Measurements from ENCODE around the gene HOXB2. TPM values are rescaled to one million over a fixed set of nuclear protein-coding genes. Genes with fewer than 3 reads are reported as not detected.

The HOXB2 gene
- total RNA-seq, 1 experiment from 2014 or later, result 13.5 TPM

- in situ Hi-C loops (cut with HindIII; ENCODE audit: low pct_unique_long_range_greater_than_20kb, low sequenced_read_pairs), result no loop called here
These were observed 37.8 kb upstream of the HOXB2 start for GRCh38 chr17:48582750-48583069.

GRCh38 chr17:48579760-48580554 is 35.0 kb upstream of the HOXB2 start:
- no peak for DNase-seq (ENCODE audit: low read depth)
- in situ Hi-C loops (cut with HindIII; ENCODE audit: low pct_unique_long_range_greater_than_20kb, low sequenced_read_pairs), result no loop called here

More at GRCh38 chr17:48582750-48583069, 37.8 kb upstream of the HOXB2 start:
- no peak for DNase-seq (ENCODE audit: low read depth)

DNA sequence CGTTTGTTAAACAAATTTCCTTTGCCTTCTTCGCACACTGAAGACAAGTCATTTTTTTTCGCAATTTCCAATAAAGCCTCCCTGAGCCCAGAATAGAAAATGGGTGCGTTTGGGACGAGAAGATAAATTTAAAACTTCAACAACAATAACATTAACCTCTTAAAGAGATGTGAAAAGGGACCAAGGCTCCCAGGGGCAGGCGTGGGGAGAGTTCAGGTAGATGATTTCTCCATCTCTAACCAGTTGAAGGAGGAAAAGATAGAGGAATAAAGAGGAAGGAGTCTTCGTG is 34.5 kb upstream of the HOXB2 start:
- in situ Hi-C loops (cut with HindIII; ENCODE audit: low pct_unique_long_range_greater_than_20kb, low sequenced_read_pairs), result no loop called here
- no peak for DNase-seq (ENCODE audit: low read depth)

GRCh38 chr17:48578616-48579470 is 33.9 kb upstream of the HOXB2 start:
- in situ Hi-C loops (cut with HindIII; ENCODE audit: low pct_unique_long_range_greater_than_20kb, low sequenced_read_pairs), result no loop called here
- DNase-seq (ENCODE audit: low read depth), result no peak

DNA sequence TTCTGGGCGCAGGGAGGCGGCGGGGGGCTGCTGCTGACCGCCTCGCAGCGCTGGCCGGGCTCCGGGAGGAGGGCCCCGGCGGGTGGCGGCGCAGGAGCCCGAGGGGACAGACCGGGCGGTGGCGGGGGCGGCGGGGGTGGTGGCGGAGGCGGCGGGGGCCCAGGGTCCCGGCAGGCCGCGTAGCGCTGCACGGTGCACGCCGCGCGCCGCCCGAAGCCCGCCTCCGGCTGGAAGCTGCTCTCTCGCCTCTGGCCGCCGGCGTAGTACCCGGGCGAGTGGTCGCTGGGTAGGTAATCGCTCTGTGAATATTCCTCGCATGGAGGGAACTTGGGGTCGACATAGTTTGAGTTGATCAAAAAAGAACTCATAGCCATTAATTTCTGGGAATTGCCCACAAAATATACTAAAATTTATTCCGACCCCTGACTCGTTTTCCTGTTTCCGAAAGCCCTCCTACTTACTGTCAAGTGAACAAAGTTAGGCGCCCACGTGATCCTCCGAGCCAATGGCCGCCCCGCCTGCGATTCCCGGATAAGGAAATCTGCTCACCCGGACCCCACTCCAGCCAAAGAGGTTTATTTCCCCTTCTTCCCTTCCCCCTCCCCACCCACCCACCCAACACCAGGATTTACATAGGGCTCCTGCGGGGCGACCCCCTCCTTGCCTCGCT is 33.2 kb upstream of the HOXB2 start, which contains the start of gene HOXB4:
HOXB4 (minus strand) TSS at position 405 of the 670 bp plus-strand sequence; CDS start at position 374, 31 bp downstream.
- DNase-seq (ENCODE audit: low read depth), result peak; percentile 61

DNA sequence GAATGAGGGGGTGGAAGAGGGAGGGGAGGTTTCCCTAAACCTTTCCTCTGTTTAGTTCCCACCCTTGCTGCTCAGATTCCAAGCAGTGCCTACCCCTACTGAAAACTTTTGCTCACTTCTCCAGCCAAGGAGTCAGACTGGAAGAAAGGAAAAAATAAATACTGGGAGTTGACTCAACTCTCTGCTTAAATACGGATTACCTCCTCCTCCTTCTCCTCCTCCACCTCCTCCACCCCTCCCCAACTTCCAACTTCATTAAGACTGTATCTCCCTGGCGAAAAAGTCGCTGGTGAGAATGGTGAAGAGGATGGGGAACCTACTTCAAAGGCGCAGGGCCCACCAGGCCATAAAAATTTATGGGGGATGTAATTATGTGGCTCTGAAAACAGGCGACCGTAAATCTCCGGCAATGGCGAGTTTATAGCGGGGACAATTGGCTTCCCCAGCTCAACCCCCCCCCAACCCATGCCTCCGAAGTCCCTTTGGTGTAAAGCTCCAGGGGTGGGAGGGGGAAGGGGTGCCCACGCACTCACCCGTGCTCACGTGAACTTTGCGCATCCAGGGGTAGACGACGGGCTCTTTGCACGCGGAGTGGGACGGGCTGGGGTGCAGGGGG is 32.5 kb upstream of the HOXB2 start:
- no peak for DNase-seq (ENCODE audit: low read depth)
- in situ Hi-C loops (cut with HindIII; ENCODE audit: low pct_unique_long_range_greater_than_20kb, low sequenced_read_pairs), result no loop called here

More for the DNA sequence above, 33.2 kb upstream of the HOXB2 start, which contains the start of gene HOXB4:
- in situ Hi-C loops (cut with HindIII; ENCODE audit: low pct_unique_long_range_greater_than_20kb, low sequenced_read_pairs), result no loop called here

GRCh38 chr17:48576479-48577309 is 31.8 kb upstream of the HOXB2 start:
- in situ Hi-C loops (cut with HindIII; ENCODE audit: low pct_unique_long_range_greater_than_20kb, low sequenced_read_pairs), result no loop called here
- DNase-seq (ENCODE audit: low read depth), result no peak

DNA sequence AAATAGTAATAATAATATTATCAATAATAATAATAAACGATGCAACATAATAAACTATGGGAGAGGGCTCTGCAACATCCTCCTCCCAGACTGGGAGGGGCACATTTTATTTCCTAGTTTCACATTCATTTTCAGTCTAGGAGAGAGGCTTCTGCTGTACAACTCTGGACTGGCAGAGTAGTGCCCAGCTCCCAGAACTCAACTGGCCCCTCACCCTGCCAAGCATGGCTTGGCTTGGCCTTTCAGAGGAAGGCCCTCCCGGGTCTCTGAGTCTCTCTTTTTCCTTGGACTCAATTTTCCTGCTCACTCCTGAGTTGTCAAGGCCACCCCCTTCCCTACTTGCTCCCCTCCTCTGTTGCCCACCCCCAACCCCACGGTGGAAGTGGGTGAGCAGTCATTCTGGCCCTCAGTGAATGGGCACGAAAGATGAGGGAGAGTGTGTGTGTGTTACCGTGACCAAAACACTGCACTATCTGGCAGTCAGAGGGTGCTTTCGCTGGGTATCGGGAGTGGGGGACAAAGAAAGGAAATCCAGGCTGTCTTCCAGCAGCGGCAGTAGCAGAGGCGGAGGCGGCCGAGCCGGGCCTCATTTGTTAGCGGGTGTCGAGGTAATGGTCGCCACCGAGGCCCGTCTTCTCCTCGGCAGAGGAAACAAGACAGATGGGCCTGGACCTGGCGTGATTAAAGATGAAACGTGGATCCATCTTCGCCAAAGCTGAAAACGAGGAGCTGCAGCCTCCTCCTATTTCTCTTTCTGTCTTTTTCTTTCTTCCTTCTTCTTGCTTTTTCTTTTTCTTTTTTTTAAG is 31.0 kb upstream of the HOXB2 start:
- no peak for DNase-seq (ENCODE audit: low read depth)
- in situ Hi-C loops (cut with HindIII; ENCODE audit: low pct_unique_long_range_greater_than_20kb, low sequenced_read_pairs), result no loop called here

DNA sequence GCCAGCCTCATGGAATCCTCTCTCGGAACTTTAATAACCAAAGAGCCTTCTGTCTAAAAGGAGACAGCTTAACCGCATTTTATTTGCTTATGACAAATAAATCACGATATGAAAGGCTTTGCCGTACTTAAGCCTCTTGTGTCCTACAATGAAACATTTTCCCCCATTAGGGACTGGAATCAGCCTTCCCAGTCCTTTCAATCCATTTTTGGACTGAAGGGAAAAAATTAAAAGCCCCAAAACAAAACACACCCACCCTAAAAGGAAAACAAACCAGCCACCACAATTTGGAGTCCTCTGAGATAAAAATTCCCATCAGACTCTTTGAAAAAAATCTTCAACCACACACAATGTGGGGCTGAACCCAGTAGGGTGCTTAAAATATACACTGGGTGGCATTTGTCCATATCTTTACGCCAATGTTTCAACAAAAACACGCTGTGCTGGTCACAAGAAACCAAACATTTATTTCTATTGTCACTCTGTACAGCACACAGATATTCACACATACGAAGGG is 30.2 kb upstream of the HOXB2 start:
- in situ Hi-C loops (cut with HindIII; ENCODE audit: low pct_unique_long_range_greater_than_20kb, low sequenced_read_pairs), result no loop called here
- DNase-seq (ENCODE audit: low read depth), result no peak

GRCh38 chr17:48574505-48575065 is 29.7 kb upstream of the HOXB2 start:
- no peak for DNase-seq (ENCODE audit: low read depth)
- in situ Hi-C loops (cut with HindIII; ENCODE audit: low pct_unique_long_range_greater_than_20kb, low sequenced_read_pairs), result no loop called here

DNA sequence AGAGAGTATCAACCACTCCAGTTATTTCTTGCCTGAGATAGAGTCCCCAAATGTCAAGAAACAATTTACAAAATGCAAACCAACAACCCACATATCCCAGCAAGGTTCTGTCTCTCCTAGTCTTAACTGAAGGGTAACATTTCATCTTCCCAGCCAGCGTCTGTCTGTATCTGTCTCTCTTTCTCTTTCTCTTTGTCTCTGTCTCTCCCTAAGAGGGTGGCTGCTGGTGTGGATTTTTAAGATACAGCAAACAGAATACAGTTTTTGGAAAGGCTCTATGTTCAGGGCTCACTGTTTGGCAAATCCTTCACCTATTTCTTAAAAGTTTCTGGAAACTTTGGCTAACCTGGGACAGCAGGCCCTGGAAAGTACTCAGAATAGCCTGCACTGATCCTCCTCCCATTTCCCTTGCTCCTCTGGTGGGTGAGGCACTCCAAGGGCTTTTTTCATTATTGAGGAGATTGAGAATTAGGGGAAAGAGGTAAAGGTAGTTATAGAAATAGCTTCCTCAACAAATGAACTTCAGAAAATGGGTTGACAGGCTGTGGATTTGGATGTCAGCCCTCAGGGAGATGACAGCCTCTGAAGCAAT is 27.0 kb upstream of the HOXB2 start:
- in situ Hi-C loops (cut with HindIII; ENCODE audit: low pct_unique_long_range_greater_than_20kb, low sequenced_read_pairs), result no loop called here
- DNase-seq (ENCODE audit: low read depth), result no peak

DNA sequence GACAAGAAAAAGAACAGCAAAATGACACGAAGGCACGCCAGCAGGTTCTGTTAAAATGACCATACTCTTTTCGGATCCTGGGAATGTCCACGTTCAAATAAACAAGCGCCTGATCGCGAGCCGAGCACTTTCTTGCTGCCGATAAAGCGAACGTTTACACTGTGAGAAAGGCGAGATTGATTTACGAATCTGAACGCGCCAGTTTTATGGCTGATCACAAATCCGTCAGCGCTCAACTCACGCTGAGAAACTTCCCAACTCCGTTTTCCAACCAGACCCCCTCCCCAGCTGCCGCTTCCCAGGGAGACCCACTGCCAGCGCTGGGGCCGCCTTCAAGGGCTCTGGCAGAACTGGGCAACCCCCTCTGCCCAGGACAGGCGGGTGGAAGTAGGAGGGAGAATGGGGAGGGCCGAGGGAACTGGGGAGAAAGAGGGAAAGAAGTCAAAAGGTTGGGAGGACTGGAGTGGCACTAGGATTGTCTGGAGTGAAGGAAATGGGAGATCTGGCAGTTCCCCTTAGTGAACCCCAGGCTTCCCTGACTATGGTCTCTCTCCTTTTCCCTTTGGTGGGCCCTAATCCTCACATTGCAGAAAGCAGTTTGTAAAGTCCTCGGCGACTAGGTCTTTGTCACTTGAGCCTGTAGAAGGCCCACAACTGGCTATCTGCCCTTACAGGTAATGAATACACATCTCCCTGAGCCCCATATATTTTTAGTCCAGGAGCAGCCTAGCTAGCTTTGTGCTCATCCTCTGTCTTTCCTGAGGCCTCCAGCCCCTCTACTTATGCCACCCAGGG is 26.3 kb upstream of the HOXB2 start:
- in situ Hi-C loops (cut with HindIII; ENCODE audit: low pct_unique_long_range_greater_than_20kb, low sequenced_read_pairs), result no loop called here
- no peak for DNase-seq (ENCODE audit: low read depth)

DNA sequence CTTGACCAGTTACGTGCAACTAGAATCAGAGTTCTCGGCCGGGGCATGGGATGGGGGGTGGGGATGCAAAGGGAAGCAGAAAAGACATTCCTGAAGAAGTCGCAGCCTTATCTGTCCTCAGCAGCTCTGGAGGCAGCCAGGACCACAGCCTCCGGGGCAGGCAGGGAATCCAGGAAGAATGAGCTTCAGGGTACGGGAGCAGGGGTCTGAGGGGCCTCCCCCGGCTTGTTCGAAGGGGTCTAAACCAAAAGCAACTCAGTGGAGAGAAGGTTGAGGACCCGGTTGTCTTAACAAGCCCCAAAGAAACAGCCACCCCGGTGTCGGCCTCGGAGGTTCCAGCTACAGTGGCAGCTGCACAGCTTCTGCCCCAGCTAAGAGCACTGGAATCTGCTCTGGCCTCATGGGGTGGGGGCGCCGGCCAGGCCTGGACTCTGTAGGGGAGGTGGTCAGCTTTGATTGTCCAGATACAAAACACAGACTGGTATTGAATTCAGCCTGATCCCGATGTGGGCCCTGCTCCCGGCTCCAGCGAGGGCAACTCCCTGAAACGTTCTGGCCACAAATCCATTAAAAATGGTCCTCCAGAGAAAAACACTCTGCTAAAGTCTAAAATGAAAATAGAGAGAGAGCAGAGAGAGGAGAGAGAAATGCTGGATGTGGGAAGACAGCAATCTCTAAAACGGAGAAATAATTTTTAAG is 25.6 kb upstream of the HOXB2 start:
- no peak for DNase-seq (ENCODE audit: low read depth)
- in situ Hi-C loops (cut with HindIII; ENCODE audit: low pct_unique_long_range_greater_than_20kb, low sequenced_read_pairs), result no loop called here

- no peak for DNase-seq (ENCODE audit: low read depth)
- in situ Hi-C loops (cut with HindIII; ENCODE audit: low pct_unique_long_range_greater_than_20kb, low sequenced_read_pairs), result no loop called here
These were observed 24.9 kb upstream of the HOXB2 start for GRCh38 chr17:48569674-48570324.

DNA sequence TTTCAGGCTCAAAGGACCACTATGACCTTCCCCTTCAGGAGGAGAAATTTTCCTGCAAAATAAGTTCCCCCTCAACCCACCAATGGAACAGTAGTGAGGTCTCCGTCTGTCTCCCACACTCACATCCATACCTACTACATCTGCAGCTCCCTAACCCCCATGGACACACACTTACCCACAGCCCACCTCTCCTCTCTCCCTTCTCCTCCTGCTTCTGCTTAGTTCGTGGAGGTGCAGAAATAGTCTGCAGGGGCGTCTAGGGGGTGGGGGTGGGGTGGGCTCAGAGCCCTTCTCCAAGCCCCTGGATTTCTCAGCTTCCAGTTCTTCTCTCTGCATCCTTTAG is 24.3 kb upstream of the HOXB2 start:
- in situ Hi-C loops (cut with HindIII; ENCODE audit: low pct_unique_long_range_greater_than_20kb, low sequenced_read_pairs), result no loop called here
- no peak for DNase-seq (ENCODE audit: low read depth)
